Liver (tissue), 9 donors: ENCODE data around the gene DOCK9. TPM values are rescaled to one million over a fixed set of nuclear protein-coding genes. Genes with fewer than 3 reads are reported as not detected.

ENCODE experiments used
- DNase-seq: peaks from one replicate; pipeline ENCODE4 v3.0.0-alpha.2; 2017; ENCODE audit warnings: low spot score
- H3K27ac ChIP-seq, 2 donors: one replicate each; pipeline ENCODE4 v1.7.0; 2013; ENCODE audit warnings: inconsistent platforms in 2 of 2, low read length in 2 of 2, control low read depth in 1 of 2, low read depth in 1 of 2, mild to moderate bottlenecking in 1 of 2
- H3K27me3 ChIP-seq, 4 donors: one replicate each; pipeline versions ENCODE4 v1.6.1 to v1.7.0; 2013; ENCODE audit warnings: low read length in 3 of 4, inconsistent platforms in 1 of 4, mild to moderate bottlenecking in 1 of 4, moderate library complexity in 1 of 4; ENCODE audit not compliant: control insufficient read depth in 4 of 4, insufficient read depth in 4 of 4
- H3K36me3 ChIP-seq, 4 donors: one replicate each; pipeline versions ENCODE4 v1.6.1 to v1.7.0; 2013; ENCODE audit warnings: low read length in 3 of 4, mild to moderate bottlenecking in 3 of 4, low read depth in 1 of 4, moderate library complexity in 1 of 4; ENCODE audit not compliant: control insufficient read depth in 4 of 4, insufficient read depth in 3 of 4
- H3K4me1 ChIP-seq, 4 donors: one replicate each; pipeline versions ENCODE4 v1.6.1 to v1.7.0; 2013; ENCODE audit warnings: low read length in 3 of 4, mild to moderate bottlenecking in 3 of 4, moderate library complexity in 1 of 4; ENCODE audit not compliant: control insufficient read depth in 4 of 4, insufficient read depth in 4 of 4
- H3K4me3 ChIP-seq, 3 donors: one replicate each; pipeline versions ENCODE4 v1.6.1 to v1.7.0; 2013; ENCODE audit warnings: low read length in 3 of 3, control low read depth in 1 of 3, low read depth in 1 of 3, mild to moderate bottlenecking in 1 of 3
- H3K9ac ChIP-seq, 2 donors: one replicate each; pipeline ENCODE4 v1.7.0; 2013; ENCODE audit warnings: low read length in 2 of 2, mild to moderate bottlenecking in 2 of 2, moderate library complexity in 2 of 2, control low read depth in 1 of 2, low read depth in 1 of 2
- H3K9me3 ChIP-seq, 4 donors: one replicate each; pipeline versions ENCODE4 v1.6.1 to v1.7.0; 2013; ENCODE audit warnings: low read length in 3 of 4; ENCODE audit not compliant: control insufficient read depth in 4 of 4
- EGR1 ChIP-seq, 2 donors: IDR thresholded peaks; 2 replicates each; pipeline ENCODE4 v1.6.1; 2016 to 2018; ENCODE audit warnings: antibody characterized with exemption in 2 of 2, low read depth in 2 of 2
- FOXA1 ChIP-seq: IDR thresholded peaks from 2 replicates; pipeline ENCODE4 v1.6.1; 2016; ENCODE audit warnings: antibody characterized with exemption
- FOXA2 ChIP-seq: IDR thresholded peaks from 2 replicates; pipeline ENCODE4 v1.6.1; 2016; ENCODE audit warnings: antibody characterized with exemption
- GABPA ChIP-seq, 2 donors: IDR thresholded peaks in 1 of 2; conservative IDR thresholded peaks in 1 of 2; 2 replicates each; pipeline ENCODE4 v1.6.1; 2016; ENCODE audit warnings: antibody characterized with exemption in 2 of 2, mild to moderate bottlenecking in 1 of 2, moderate library complexity in 1 of 2
- HNF4A ChIP-seq, 2 donors: conservative IDR thresholded peaks; 2 replicates each; pipeline ENCODE4 v1.6.1; 2016; ENCODE audit warnings: antibody characterized with exemption in 2 of 2, mild to moderate bottlenecking in 2 of 2
- HNF4G ChIP-seq: IDR thresholded peaks from 2 replicates; pipeline ENCODE4 v1.6.1; 2016; ENCODE audit warnings: antibody characterized with exemption
- JUND ChIP-seq, 2 donors: IDR thresholded peaks; 2 replicates each; pipeline ENCODE4 v1.6.1; 2016; ENCODE audit warnings: antibody characterized with exemption in 2 of 2
- NR2F2 ChIP-seq: IDR thresholded peaks from 2 replicates; pipeline ENCODE4 v1.6.1; 2016; ENCODE audit warnings: antibody characterized with exemption
- RAD21 ChIP-seq, 2 donors: IDR thresholded peaks; 2 replicates each; pipeline ENCODE4 v1.6.1; 2016; ENCODE audit warnings: antibody characterized with exemption in 2 of 2, mild to moderate bottlenecking in 2 of 2
- RXRA ChIP-seq, 2 donors: IDR thresholded peaks; 2 replicates each; pipeline ENCODE4 v1.6.1; 2017 to 2018; ENCODE audit warnings: antibody characterized with exemption in 2 of 2, mild to moderate bottlenecking in 1 of 2
- SP1 ChIP-seq: IDR thresholded peaks from 2 replicates; pipeline ENCODE4 v1.6.1; 2018; ENCODE audit warnings: antibody characterized with exemption, mild to moderate bottlenecking
- YY1 ChIP-seq: IDR thresholded peaks from 2 replicates; pipeline ENCODE4 v1.6.1; 2016; ENCODE audit warnings: antibody characterized with exemption, mild to moderate bottlenecking
- WGBS: extraction: QIAGEN DNeasy Blood & Tissue Kit; methylation state at CpG from one replicate; pipeline ENCODE4 v1.1.7; 2013; 5-methylcytosine and 5-hydroxymethylcytosine counted together
- polyA plus RNA-seq, 2 donors: library from polyadenylated mRNA; stranded (reverse) in 1 of 2; unstranded in 1 of 2; fragments of 200-250 nt in 1 of 2; fragments of >200 nt in 1 of 2; fragmentation: Nextera tagmentation in 1 of 2; extraction: Ambion mirVana in 1 of 2; gene quantifications; one replicate each; pipeline versions ENCODE4 v1.2.1 to v1.2.3, GENCODE V29; 2013 to 2015
- total RNA-seq, 2 donors: library from RNA; depleted of rRNA; stranded (reverse); fragments of >200 nt; gene quantifications; one replicate each; pipeline ENCODE4 v1.2.3, GENCODE V29; 2014
- TF ChIP-seq, protein P1 (sequence below): IDR thresholded peaks from 2 replicates; pipeline ENCODE4 v1.6.1; 2016; ENCODE audit warnings: antibody characterized with exemption
- TF ChIP-seq, protein P2 (sequence below): IDR thresholded peaks from 2 replicates; pipeline ENCODE4 v1.6.1; 2016; ENCODE audit warnings: antibody characterized with exemption
- TF ChIP-seq, protein P3 (sequence below): IDR thresholded peaks from 2 replicates; pipeline ENCODE4 v1.6.1; 2016; ENCODE audit warnings: antibody characterized with exemption
- TF ChIP-seq, protein P4 (sequence below): IDR thresholded peaks from 2 replicates; pipeline ENCODE4 v1.6.1; 2016; ENCODE audit warnings: antibody characterized with exemption, mild to moderate bottlenecking
- TF ChIP-seq, protein P5 (sequence below): fragments of 150-350 bp; IDR thresholded peaks from 2 replicates; pipeline ENCODE4 v1.5.1; 2017; ENCODE audit warnings: improper control_type of control experiment, low read depth, low read length; ENCODE audit not compliant: missing input control
- donor health status: healthy.
- donor health status: healthy.
- donor health status: healthy.
- donor health status: healthy.
- donor health status: healthy.

Gene DOCK9
- total and polyA plus RNA-seq, 4 donors = 5.4 to 31.3 (median 10.6) TPM

DNA sequence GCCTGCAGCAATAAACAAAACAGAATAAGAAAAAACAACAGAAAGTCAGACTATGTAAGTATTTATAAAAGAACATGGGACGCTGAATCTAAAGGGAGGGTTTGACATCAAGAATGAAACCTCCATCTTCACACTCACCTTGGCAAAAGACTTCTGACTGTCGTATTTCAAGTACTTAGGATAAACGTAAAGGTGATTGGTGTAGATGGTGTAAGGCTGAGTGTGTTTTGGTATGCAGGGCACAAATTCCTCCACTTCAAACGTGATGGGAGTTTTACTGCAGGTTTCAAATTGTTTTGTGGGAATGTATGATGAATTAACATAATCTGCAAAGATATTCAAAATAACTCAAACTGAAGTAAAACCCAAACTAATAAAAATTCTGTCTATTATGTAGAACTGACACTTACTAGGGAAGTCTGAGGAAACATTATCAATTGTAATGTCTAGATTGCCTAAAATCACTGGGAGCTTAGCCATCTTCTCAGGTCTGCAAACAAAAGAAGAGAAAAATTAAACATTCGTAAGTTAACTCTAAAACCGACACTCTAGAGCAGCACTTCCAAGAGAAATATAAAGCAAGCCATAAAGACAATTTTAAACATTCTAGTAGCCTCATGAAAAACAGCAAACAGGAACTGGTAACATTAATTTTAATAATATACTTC is 89.5 kb downstream of the DOCK9 start:
- Histone ChIP-seq H3K4me1 (no peaks in the 10 kb centered on the region), H3K9ac (no peak overlapping the region), H3K9me3 (no peaks in the 10 kb centered on the region), H3K4me3 (no peak overlapping the region), H3K27ac (no peak overlapping the region), H3K27me3 (no peaks in the 10 kb centered on the region), H3K36me3 (peaks cover 0 to 15% (median 9%) of the 10 kb centered on the region in 4 donors)
- WGBS = 69% methylated on average over 6 of the region's 6 CpGs
- TF ChIP-seq RXRA (IDR thresholded peaks at IDR 0.05) (no peak), HNF4A (conservative IDR thresholded peaks at IDR 0.05) (peak in 1 of 2 donors; percentile 15), JUND (IDR thresholded peaks at IDR 0.05) (no peak)
- DNase-seq = no peak

DNA sequence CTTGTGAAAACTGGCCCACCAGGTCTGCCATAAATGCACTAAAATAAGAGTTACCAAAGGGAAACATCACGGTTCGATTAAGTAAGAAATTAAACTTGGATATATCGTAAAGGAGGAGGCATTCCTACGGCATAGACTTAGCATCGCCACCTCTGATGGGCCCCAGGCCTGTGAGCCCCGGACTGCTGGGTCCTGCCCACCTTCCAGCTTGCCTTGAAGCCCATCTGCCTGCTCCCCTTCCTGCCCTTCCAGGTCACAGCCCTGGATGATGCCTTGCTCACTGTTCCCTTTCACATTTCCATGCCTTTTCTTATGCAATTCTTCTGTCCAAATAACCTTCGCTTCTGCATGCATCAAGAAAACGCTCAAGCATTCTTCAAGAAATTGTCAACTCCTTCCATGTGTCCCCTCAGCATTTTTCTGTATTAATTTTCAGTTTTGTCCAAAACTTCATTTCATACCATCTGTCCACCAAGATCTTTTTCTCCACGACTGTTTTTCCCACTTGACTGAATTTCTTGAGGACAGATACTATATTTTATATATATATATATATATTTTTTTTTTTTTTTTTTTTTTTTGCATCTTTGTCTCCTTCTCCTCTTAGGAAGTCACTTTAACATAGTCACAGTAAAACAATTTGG is 91.2 kb downstream of the DOCK9 start:
- no peaks in the 10 kb centered on the region for H3K4me1 ChIP-seq
- DNase-seq = no peak
- 97% methylated on average over 9 of the region's 9 CpGs for WGBS
- no peak for TF ChIP-seq FOXA2
- TF ChIP-seq YY1 = no peak
- no peak for TF ChIP-seq FOXA1
- TF ChIP-seq, protein P1, sequence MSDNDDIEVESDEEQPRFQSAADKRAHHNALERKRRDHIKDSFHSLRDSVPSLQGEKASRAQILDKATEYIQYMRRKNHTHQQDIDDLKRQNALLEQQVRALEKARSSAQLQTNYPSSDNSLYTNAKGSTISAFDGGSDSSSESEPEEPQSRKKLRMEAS = no peak
- TF ChIP-seq SP1 = no peak
- TF ChIP-seq EGR1 (IDR thresholded peaks at IDR 0.05; ENCODE audit: low read depth in 2 of 2) = no peak
- TF ChIP-seq, protein P2, sequence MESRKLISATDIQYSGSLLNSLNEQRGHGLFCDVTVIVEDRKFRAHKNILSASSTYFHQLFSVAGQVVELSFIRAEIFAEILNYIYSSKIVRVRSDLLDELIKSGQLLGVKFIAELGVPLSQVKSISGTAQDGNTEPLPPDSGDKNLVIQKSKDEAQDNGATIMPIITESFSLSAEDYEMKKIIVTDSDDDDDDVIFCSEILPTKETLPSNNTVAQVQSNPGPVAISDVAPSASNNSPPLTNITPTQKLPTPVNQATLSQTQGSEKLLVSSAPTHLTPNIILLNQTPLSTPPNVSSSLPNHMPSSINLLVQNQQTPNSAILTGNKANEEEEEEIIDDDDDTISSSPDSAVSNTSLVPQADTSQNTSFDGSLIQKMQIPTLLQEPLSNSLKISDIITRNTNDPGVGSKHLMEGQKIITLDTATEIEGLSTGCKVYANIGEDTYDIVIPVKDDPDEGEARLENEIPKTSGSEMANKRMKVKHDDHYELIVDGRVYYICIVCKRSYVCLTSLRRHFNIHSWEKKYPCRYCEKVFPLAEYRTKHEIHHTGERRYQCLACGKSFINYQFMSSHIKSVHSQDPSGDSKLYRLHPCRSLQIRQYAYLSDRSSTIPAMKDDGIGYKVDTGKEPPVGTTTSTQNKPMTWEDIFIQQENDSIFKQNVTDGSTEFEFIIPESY = no peak
- TF ChIP-seq NR2F2 = no peak
- no peak for TF ChIP-seq GABPA (IDR thresholded peaks at IDR 0.05 in 1 of 2, conservative IDR thresholded peaks at IDR 0.05 in 1 of 2)
- no peak for TF ChIP-seq RXRA (IDR thresholded peaks at IDR 0.05)
- no peak for TF ChIP-seq RAD21 (IDR thresholded peaks at IDR 0.05)
- TF ChIP-seq, protein P3, sequence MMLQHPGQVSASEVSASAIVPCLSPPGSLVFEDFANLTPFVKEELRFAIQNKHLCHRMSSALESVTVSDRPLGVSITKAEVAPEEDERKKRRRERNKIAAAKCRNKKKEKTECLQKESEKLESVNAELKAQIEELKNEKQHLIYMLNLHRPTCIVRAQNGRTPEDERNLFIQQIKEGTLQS = no peak
- no peak overlapping the region for H3K4me3 ChIP-seq
- H3K27ac ChIP-seq = no peak overlapping the region
- peaks cover 4 to 27% (median 15%) of the 10 kb centered on the region in 4 donors for H3K36me3 ChIP-seq
- H3K27me3 ChIP-seq = no peaks in the 10 kb centered on the region
- no peaks in the 10 kb centered on the region for H3K9me3 ChIP-seq
- H3K9ac ChIP-seq = no peak overlapping the region

DNA sequence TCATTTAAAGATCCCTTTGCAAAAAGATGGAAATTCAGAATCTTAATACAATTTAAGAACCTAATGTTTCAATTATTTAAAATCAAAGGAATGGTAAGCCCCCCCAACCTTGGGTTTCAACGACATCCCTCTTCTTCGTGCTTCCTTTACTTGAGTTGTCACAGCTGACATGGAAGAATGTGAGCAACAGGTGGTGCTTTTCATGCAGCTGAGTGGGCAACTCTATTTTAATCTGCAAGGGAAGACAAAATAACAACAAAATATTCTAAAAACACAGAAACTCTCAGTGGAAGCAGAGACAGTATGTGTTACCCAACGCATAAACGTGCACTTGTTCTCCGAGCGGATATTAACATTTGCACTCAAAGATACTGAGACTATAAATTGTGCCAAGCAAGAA is 92.3 kb downstream of the DOCK9 start:
- H3K27me3 ChIP-seq = no peaks in the 10 kb centered on the region
- no peaks in the 10 kb centered on the region for H3K4me1 ChIP-seq
- H3K9me3 ChIP-seq = no peaks in the 10 kb centered on the region
- H3K27ac ChIP-seq = no peak overlapping the region
- no peak overlapping the region for H3K4me3 ChIP-seq
- TF ChIP-seq GABPA (IDR thresholded peaks at IDR 0.05 in 1 of 2, conservative IDR thresholded peaks at IDR 0.05 in 1 of 2) (no peak), HNF4G (no peak), RXRA (IDR thresholded peaks at IDR 0.05) (no peak), RAD21 (IDR thresholded peaks at IDR 0.05) (no peak), YY1 (no peak), EGR1 (IDR thresholded peaks at IDR 0.05; ENCODE audit: low read depth in 2 of 2) (no peak), NR2F2 (no peak), HNF4A (conservative IDR thresholded peaks at IDR 0.05) (no peak), SP1 (no peak)
- TF ChIP-seq, protein P3 = no peak
- TF ChIP-seq, protein P4, sequence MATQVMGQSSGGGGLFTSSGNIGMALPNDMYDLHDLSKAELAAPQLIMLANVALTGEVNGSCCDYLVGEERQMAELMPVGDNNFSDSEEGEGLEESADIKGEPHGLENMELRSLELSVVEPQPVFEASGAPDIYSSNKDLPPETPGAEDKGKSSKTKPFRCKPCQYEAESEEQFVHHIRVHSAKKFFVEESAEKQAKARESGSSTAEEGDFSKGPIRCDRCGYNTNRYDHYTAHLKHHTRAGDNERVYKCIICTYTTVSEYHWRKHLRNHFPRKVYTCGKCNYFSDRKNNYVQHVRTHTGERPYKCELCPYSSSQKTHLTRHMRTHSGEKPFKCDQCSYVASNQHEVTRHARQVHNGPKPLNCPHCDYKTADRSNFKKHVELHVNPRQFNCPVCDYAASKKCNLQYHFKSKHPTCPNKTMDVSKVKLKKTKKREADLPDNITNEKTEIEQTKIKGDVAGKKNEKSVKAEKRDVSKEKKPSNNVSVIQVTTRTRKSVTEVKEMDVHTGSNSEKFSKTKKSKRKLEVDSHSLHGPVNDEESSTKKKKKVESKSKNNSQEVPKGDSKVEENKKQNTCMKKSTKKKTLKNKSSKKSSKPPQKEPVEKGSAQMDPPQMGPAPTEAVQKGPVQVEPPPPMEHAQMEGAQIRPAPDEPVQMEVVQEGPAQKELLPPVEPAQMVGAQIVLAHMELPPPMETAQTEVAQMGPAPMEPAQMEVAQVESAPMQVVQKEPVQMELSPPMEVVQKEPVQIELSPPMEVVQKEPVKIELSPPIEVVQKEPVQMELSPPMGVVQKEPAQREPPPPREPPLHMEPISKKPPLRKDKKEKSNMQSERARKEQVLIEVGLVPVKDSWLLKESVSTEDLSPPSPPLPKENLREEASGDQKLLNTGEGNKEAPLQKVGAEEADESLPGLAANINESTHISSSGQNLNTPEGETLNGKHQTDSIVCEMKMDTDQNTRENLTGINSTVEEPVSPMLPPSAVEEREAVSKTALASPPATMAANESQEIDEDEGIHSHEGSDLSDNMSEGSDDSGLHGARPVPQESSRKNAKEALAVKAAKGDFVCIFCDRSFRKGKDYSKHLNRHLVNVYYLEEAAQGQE = no peak
- TF ChIP-seq, protein P1 = no peak
- TF ChIP-seq, protein P5, sequence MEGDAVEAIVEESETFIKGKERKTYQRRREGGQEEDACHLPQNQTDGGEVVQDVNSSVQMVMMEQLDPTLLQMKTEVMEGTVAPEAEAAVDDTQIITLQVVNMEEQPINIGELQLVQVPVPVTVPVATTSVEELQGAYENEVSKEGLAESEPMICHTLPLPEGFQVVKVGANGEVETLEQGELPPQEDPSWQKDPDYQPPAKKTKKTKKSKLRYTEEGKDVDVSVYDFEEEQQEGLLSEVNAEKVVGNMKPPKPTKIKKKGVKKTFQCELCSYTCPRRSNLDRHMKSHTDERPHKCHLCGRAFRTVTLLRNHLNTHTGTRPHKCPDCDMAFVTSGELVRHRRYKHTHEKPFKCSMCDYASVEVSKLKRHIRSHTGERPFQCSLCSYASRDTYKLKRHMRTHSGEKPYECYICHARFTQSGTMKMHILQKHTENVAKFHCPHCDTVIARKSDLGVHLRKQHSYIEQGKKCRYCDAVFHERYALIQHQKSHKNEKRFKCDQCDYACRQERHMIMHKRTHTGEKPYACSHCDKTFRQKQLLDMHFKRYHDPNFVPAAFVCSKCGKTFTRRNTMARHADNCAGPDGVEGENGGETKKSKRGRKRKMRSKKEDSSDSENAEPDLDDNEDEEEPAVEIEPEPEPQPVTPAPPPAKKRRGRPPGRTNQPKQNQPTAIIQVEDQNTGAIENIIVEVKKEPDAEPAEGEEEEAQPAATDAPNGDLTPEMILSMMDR = no peak
- peaks cover 4 to 37% (median 21%) of the 10 kb centered on the region in 4 donors for H3K36me3 ChIP-seq
- H3K9ac ChIP-seq = no peak overlapping the region
- WGBS = 96% methylated on average over 6 of the region's 6 CpGs
- no peak for DNase-seq
